GM23338 (cell line): ENCODE data around the gene ASPDH. TPM values are rescaled to one million over a fixed set of nuclear protein-coding genes. Genes with fewer than 3 reads are reported as not detected.

Experiments
- ATAC-seq: fragments of 200-7000 bp; cut with Tn5 transposase; 3 replicates; pipeline ENCODE4 v1.9.1; 2020
- DNase-seq: peaks from one replicate; pipeline ENCODE4 v3.0.0-alpha.2; 2015; ENCODE audit warnings: low spot score
- H2AFZ ChIP-seq: fragments of 200-600 bp; sonication (generic); 2 replicates; pipeline ENCODE4 v1.8.0; 2016; ENCODE audit warnings: antibody characterized with exemption, mild to moderate bottlenecking, moderate library complexity
- H3F3A ChIP-seq: fragments of 200-600 bp; sonication (generic); replicated peaks from 2 replicates; pipeline ENCODE4 v1.8.0; 2017; ENCODE audit warnings: antibody characterized with exemption, mixed run types, low read depth
- H3K27ac ChIP-seq: fragments of 200-600 bp; sonication (generic); 2 replicates; pipeline ENCODE4 v1.6.1; 2016; ENCODE audit warnings: low read depth
- H3K27me3 ChIP-seq: fragments of 200-600 bp; sonication (generic); 2 replicates; pipeline ENCODE4 v1.8.0; 2016; ENCODE audit warnings: mild to moderate bottlenecking, mixed run types, moderate library complexity; ENCODE audit not compliant: insufficient read depth
- H3K36me3 ChIP-seq: fragments of 200-600 bp; sonication (generic); 2 replicates; pipeline ENCODE4 v1.8.0; 2016; ENCODE audit warnings: mild to moderate bottlenecking; ENCODE audit not compliant: insufficient read depth
- H3K4me1 ChIP-seq: fragments of 200-600 bp; sonication (generic); 2 replicates; pipeline ENCODE4 v1.8.0; 2016; ENCODE audit warnings: mild to moderate bottlenecking, moderate library complexity; ENCODE audit not compliant: insufficient read depth
- H3K4me2 ChIP-seq: fragments of 200-600 bp; sonication (generic); 2 replicates; pipeline ENCODE4 v1.7.1; 2017; ENCODE audit warnings: mixed run types
- H3K4me3 ChIP-seq: fragments of 200-600 bp; sonication (generic); 2 replicates; pipeline ENCODE4 v1.6.1; 2016; ENCODE audit warnings: mixed run types
- H3K79me2 ChIP-seq: fragments of 200-600 bp; sonication (generic); replicated peaks from 2 replicates; pipeline ENCODE4 v1.8.0; 2017; ENCODE audit warnings: mild to moderate bottlenecking; ENCODE audit not compliant: insufficient read depth
- H3K9me2 ChIP-seq: fragments of 200-600 bp; sonication (generic); 2 replicates; pipeline ENCODE4 v1.8.0; 2017; ENCODE audit not compliant: insufficient read depth
- H4K20me1 ChIP-seq: fragments of 200-600 bp; sonication (generic); replicated peaks from 2 replicates; pipeline ENCODE4 v1.8.0; 2017; ENCODE audit warnings: mild to moderate bottlenecking; ENCODE audit not compliant: insufficient read depth
- H3K27ac Mint-ChIP-seq: 2 replicates; pipeline ENCODE4 v1.8.0; 2020; ENCODE audit warnings: inconsistent platforms, mild to moderate bottlenecking, moderate library complexity, mixed read lengths
- H3K27me3 Mint-ChIP-seq: 3 replicates; pipeline ENCODE4 v1.8.0; 2022; ENCODE audit warnings: low read depth, mild to moderate bottlenecking, moderate library complexity, mixed read lengths, inconsistent platforms; ENCODE audit not compliant: insufficient read depth, poor library complexity
- H3K36me3 Mint-ChIP-seq: 3 replicates; pipeline ENCODE4 v1.8.0; 2021; ENCODE audit warnings: low read depth, mild to moderate bottlenecking, inconsistent platforms, moderate library complexity, mixed read lengths
- H3K4me1 Mint-ChIP-seq: 3 replicates; pipeline ENCODE4 v1.8.0; 2020; ENCODE audit warnings: mild to moderate bottlenecking, inconsistent platforms, mixed read lengths
- H3K4me3 Mint-ChIP-seq: 3 replicates; pipeline ENCODE4 v1.8.0; 2021; ENCODE audit warnings: moderate library complexity, mild to moderate bottlenecking, inconsistent platforms, mixed read lengths
- H3K9me3 Mint-ChIP-seq: 3 replicates; pipeline ENCODE4 v1.8.0; 2020; ENCODE audit warnings: moderate library complexity, mild to moderate bottlenecking, inconsistent platforms, mixed read lengths
- EZH2 ChIP-seq: fragments of 200-600 bp; sonication (generic); IDR thresholded peaks from one replicate; pipeline ENCODE4 v1.8.0; 2017; ENCODE audit warnings: antibody characterized with exemption, mild to moderate bottlenecking, low read depth; ENCODE audit not compliant: unreplicated experiment
- EZH2phosphoT487 ChIP-seq: fragments of 200-600 bp; sonication (generic); IDR thresholded peaks from one replicate; pipeline ENCODE4 v1.8.1; 2018; ENCODE audit warnings: antibody characterized with exemption; ENCODE audit not compliant: unreplicated experiment
- POLR2AphosphoS5 ChIP-seq: IDR thresholded peaks from 2 replicates; pipeline ENCODE4 v1.6.1; 2016; ENCODE audit warnings: antibody characterized with exemption, low read depth
- STAT1 ChIP-seq: IDR thresholded peaks from one replicate; pipeline ENCODE4 v1.6.1; 2016; ENCODE audit warnings: antibody characterized with exemption; ENCODE audit not compliant: unreplicated experiment
- ZNF114 ChIP-seq: fragments of 250-450 bp; sonication (Bioruptor Pico); IDR thresholded peaks from 2 replicates; pipeline ENCODE4 v1.5.0; 2020; ENCODE audit warnings: mild to moderate bottlenecking, moderate library complexity
- ZNF331 ChIP-seq: fragments of 250-450 bp; sonication (Bioruptor Pico); IDR thresholded peaks from 2 replicates; pipeline ENCODE4 v1.5.0; 2020; ENCODE audit warnings: low read depth, mild to moderate bottlenecking, moderate library complexity
- polyA plus RNA-seq: library from polyadenylated mRNA; unstranded; fragments of >200 nt; fragmentation: Nextera tagmentation; extraction: Ambion mirVana; gene quantifications from 2 replicates; pipeline ENCODE4 v1.2.1, GENCODE V29; 2016
- total RNA-seq: library from RNA; depleted of rRNA; stranded (reverse); fragments of >200 nt; shearing (Covaris generic); gene quantifications from 2 replicates; pipeline ENCODE4 v1.2.3, GENCODE V29; 2014
- TF ChIP-seq, protein P1 (sequence below): IDR thresholded peaks from one replicate; pipeline ENCODE4 v1.6.1; 2018; ENCODE audit warnings: antibody characterized with exemption; ENCODE audit not compliant: unreplicated experiment
- TF ChIP-seq, protein P2 (sequence below), 2 experiments: fragments of 200-600 bp in 1 of 2; sonication (generic) in 1 of 2; conservative IDR thresholded peaks; 2 replicates each; pipeline versions ENCODE4 v1.5.1 to v1.6.1; 2016 to 2017; ENCODE audit warnings: antibody characterized with exemption in 2 of 2, low read depth in 2 of 2, mild to moderate bottlenecking in 2 of 2, moderate library complexity in 1 of 2
- TF ChIP-seq, protein P3 (sequence below): fragments of 250-450 bp; sonication (Bioruptor Pico); IDR thresholded peaks from 2 replicates; pipeline ENCODE4 v1.5.0; 2020; ENCODE audit warnings: mild to moderate bottlenecking, moderate library complexity

Gene ASPDH
- total and polyA plus RNA-seq, 2 experiments from 2014 or later, result not detected

DNA sequence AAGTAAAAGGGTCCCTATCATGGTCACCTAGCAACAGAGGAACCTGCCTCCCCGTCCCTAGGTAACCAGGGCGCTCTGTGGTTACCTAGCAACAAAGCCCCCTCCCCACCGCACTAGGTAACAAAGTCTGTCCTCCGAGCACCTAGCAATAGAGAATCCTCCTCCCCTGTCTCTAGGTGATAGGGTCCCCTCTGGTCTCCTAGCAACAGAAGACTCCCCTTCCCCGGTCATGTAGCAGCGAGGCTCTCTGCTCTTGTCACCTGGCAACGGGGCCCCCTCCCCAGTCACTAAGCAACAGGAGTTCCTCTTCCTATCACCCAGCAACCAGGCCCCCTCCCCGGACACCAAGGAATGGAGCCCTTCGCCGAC is 3.0 kb downstream of the ASPDH start (continued):
- TF ChIP-seq EZH2, result no peak

DNA sequence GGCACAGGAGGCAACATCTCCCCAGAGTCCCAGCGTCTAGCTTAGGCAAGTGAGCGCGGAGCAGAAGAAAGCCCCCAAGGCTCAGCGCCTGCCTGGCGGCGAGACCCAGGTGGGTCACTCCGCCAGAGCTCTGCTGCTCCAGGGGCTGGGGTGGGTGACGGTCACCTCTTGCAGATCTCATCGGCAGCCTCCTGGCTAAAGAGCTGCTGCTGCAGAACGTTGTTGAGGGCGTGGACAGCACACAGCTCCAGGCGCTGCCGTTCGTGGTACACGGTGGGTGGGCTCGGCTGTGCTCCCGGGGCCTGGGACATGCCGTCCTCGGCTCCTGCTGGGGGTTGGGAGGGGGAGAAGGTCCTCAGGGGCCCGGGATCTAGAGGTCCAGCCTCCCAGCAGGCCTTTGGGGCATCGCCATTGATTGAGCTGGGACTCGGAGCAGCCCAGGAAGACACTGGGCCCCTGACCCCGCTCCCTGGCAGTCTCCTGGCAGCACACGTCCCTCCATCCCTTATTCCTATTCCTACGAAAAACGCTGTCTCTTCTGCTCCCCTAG is 3.5 kb downstream of the ASPDH start:
- Histone ChIP-seq H3K36me3 (no peaks in the 10 kb centered on the region), H3K27me3 (peaks cover 19% of the 10 kb centered on the region), H3K27ac (no peak overlapping the region), H3K79me2 (no peaks in the 10 kb centered on the region), H3F3A (no peaks in the 10 kb centered on the region), H4K20me1 (no peaks in the 10 kb centered on the region; the same call in 1 of the 2 replicates), H3K4me2 (peak overlapping the region; percentile 78), H3K4me3 (peak overlapping the region; percentile 61), H3K4me1 (peaks cover 4% of the 10 kb centered on the region; the same call in 1 of the 2 replicates), H2AFZ (no peak overlapping the region), H3K9me2 (no peaks in the 10 kb centered on the region)
- ATAC-seq, result no peak
- Mint-ChIP-seq H3K27ac (no peak overlapping the region), H3K4me3 (no peak overlapping the region), H3K27me3 (peaks cover 10% of the 10 kb centered on the region), H3K9me3 (peaks cover 94% of the 10 kb centered on the region), H3K4me1 (no peaks in the 10 kb centered on the region), H3K36me3 (peaks cover 37% of the 10 kb centered on the region)
- TF ChIP-seq POLR2AphosphoS5 (no peak), EZH2 (no peak), ZNF114 (no peak)
- TF ChIP-seq, protein P1, sequence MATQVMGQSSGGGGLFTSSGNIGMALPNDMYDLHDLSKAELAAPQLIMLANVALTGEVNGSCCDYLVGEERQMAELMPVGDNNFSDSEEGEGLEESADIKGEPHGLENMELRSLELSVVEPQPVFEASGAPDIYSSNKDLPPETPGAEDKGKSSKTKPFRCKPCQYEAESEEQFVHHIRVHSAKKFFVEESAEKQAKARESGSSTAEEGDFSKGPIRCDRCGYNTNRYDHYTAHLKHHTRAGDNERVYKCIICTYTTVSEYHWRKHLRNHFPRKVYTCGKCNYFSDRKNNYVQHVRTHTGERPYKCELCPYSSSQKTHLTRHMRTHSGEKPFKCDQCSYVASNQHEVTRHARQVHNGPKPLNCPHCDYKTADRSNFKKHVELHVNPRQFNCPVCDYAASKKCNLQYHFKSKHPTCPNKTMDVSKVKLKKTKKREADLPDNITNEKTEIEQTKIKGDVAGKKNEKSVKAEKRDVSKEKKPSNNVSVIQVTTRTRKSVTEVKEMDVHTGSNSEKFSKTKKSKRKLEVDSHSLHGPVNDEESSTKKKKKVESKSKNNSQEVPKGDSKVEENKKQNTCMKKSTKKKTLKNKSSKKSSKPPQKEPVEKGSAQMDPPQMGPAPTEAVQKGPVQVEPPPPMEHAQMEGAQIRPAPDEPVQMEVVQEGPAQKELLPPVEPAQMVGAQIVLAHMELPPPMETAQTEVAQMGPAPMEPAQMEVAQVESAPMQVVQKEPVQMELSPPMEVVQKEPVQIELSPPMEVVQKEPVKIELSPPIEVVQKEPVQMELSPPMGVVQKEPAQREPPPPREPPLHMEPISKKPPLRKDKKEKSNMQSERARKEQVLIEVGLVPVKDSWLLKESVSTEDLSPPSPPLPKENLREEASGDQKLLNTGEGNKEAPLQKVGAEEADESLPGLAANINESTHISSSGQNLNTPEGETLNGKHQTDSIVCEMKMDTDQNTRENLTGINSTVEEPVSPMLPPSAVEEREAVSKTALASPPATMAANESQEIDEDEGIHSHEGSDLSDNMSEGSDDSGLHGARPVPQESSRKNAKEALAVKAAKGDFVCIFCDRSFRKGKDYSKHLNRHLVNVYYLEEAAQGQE, result no peak
- TF ChIP-seq, protein P2, sequence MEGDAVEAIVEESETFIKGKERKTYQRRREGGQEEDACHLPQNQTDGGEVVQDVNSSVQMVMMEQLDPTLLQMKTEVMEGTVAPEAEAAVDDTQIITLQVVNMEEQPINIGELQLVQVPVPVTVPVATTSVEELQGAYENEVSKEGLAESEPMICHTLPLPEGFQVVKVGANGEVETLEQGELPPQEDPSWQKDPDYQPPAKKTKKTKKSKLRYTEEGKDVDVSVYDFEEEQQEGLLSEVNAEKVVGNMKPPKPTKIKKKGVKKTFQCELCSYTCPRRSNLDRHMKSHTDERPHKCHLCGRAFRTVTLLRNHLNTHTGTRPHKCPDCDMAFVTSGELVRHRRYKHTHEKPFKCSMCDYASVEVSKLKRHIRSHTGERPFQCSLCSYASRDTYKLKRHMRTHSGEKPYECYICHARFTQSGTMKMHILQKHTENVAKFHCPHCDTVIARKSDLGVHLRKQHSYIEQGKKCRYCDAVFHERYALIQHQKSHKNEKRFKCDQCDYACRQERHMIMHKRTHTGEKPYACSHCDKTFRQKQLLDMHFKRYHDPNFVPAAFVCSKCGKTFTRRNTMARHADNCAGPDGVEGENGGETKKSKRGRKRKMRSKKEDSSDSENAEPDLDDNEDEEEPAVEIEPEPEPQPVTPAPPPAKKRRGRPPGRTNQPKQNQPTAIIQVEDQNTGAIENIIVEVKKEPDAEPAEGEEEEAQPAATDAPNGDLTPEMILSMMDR (conservative IDR thresholded peaks at IDR 0.05; ENCODE audit: low read depth in 2 of 2), result no peak
- no peak for DNase-seq

DNA sequence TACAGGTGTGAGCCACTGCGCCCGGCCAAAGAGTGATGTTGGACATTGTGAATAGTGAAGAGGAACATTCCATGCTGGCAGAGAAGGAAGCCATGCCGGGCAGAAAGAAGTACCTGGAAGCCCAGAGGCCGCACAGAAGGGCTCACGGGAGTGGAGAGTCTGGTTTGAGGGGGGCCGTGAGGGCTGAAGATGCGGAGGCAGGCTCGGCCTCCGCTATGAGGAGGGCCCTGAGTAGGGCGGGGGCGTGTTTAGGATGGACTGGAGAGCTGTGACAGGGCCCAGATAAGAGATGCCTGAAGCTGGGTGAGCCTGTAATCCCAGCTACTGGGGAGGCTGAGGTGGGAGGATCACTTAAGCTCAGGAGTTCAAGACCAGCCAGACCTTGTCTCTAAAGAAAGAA is 4.3 kb downstream of the ASPDH start:
- peaks cover 4% of the 10 kb centered on the region; the same call in 1 of the 2 replicates for H3K4me1 ChIP-seq
- no peaks in the 10 kb centered on the region; the same call in 1 of the 2 replicates for H4K20me1 ChIP-seq
- H3K79me2 ChIP-seq, result no peaks in the 10 kb centered on the region
- Mint-ChIP-seq H3K36me3 (peaks cover 39% of the 10 kb centered on the region), H3K27me3 (peaks cover 12% of the 10 kb centered on the region), H3K9me3 (peaks cover 95% of the 10 kb centered on the region), H3K27ac (no peak overlapping the region), H3K4me3 (no peak overlapping the region), H3K4me1 (no peaks in the 10 kb centered on the region)
- no peak overlapping the region for H3K4me3 ChIP-seq
- H2AFZ ChIP-seq, result no peak overlapping the region
- H3K9me2 ChIP-seq, result no peaks in the 10 kb centered on the region
- ATAC-seq, result no peak
- TF ChIP-seq STAT1 (no peak), ZNF331 (no peak), EZH2phosphoT487 (no peak)
- TF ChIP-seq, protein P3, sequence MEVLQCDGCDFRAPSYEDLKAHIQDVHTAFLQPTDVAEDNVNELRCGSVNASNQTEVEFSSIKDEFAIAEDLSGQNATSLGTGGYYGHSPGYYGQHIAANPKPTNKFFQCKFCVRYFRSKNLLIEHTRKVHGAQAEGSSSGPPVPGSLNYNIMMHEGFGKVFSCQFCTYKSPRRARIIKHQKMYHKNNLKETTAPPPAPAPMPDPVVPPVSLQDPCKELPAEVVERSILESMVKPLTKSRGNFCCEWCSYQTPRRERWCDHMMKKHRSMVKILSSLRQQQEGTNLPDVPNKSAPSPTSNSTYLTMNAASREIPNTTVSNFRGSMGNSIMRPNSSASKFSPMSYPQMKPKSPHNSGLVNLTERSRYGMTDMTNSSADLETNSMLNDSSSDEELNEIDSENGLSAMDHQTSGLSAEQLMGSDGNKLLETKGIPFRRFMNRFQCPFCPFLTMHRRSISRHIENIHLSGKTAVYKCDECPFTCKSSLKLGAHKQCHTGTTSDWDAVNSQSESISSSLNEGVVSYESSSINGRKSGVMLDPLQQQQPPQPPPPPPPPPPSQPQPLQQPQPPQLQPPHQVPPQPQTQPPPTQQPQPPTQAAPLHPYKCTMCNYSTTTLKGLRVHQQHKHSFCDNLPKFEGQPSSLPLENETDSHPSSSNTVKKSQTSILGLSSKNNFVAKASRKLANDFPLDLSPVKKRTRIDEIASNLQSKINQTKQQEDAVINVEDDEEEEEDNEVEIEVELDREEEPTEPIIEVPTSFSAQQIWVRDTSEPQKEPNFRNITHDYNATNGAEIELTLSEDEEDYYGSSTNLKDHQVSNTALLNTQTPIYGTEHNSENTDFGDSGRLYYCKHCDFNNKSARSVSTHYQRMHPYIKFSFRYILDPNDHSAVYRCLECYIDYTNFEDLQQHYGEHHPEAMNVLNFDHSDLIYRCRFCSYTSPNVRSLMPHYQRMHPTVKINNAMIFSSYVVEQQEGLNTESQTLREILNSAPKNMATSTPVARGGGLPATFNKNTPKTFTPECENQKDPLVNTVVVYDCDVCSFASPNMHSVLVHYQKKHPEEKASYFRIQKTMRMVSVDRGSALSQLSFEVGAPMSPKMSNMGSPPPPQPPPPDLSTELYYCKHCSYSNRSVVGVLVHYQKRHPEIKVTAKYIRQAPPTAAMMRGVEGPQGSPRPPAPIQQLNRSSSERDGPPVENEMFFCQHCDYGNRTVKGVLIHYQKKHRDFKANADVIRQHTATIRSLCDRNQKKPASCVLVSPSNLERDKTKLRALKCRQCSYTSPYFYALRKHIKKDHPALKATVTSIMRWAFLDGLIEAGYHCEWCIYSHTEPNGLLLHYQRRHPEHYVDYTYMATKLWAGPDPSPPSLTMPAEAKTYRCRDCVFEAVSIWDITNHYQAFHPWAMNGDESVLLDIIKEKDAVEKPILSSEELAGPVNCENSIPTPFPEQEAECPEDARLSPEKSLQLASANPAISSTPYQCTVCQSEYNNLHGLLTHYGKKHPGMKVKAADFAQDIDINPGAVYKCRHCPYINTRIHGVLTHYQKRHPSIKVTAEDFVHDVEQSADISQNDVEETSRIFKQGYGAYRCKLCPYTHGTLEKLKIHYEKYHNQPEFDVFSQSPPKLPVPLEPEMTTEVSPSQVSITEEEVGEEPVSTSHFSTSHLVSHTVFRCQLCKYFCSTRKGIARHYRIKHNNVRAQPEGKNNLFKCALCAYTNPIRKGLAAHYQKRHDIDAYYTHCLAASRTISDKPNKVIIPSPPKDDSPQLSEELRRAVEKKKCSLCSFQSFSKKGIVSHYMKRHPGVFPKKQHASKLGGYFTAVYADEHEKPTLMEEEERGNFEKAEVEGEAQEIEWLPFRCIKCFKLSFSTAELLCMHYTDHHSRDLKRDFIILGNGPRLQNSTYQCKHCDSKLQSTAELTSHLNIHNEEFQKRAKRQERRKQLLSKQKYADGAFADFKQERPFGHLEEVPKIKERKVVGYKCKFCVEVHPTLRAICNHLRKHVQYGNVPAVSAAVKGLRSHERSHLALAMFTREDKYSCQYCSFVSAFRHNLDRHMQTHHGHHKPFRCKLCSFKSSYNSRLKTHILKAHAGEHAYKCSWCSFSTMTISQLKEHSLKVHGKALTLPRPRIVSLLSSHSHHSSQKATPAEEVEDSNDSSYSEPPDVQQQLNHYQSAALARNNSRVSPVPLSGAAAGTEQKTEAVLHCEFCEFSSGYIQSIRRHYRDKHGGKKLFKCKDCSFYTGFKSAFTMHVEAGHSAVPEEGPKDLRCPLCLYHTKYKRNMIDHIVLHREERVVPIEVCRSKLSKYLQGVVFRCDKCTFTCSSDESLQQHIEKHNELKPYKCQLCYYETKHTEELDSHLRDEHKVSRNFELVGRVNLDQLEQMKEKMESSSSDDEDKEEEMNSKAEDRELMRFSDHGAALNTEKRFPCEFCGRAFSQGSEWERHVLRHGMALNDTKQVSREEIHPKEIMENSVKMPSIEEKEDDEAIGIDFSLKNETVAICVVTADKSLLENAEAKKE (CRISPR knock-in tag), result no peak
- DNase-seq, result no peak
- H3K27me3 ChIP-seq, result peaks cover 19% of the 10 kb centered on the region
- H3K27ac ChIP-seq, result no peak overlapping the region
- H3K4me2 ChIP-seq, result no peak overlapping the region
- H3K36me3 ChIP-seq, result no peaks in the 10 kb centered on the region
- no peaks in the 10 kb centered on the region for H3F3A ChIP-seq
